NCI-H526 (cell line): ENCODE results near the gene ECD.

Experiments
- DNase-seq, 2 experiments: peaks; one replicate each; lab custom pipeline; 2025; lab: John Stamatoyannopoulos, UW

The ECD gene

DNA sequence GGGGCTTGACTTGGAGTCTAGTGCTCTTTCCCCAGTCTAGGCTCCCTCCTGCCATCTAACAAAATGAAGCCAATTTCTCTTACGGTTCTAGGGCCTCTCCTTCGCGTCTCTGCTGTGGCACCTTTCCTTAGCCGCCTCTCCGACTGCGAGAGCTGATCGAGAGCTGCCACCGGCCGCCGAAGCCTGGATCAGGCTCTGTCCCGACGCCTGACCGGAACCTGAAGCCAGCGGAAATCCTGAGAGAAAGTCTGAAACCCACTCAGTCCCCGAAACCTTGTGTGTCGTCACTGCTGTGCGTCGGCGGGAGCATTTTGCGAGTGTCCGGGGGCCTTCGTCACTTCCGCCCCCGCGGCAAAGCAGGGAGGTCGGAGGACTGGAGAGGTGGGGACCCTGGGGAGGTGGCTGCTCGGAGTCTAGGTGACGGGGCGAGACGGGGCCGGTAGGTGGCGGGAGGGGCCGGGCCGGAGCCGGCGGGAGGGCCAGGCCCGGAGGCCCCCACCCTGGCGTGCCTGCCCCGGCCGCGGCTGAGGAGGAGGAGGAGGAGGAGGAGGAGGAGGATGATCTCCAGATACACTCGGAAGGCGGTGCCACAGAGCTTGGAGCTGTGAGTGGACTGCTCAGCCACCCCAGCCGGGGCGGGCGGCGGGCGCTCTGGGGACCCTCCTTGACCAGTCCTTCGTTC lies at the start of gene ECD, which contains the start of gene FAM149B1:
Gene ECD (minus strand): TSS at position 226 of the 682 bp plus-strand sequence. CDS start 4,071 bp downstream, outside the sequence.
Gene FAM149B1 (plus strand): TSS at position 337 of the 682 bp plus-strand sequence. CDS start 221 bp downstream, at position 558.
- DNase-seq = peak; percentile 79 to 91

DNA sequence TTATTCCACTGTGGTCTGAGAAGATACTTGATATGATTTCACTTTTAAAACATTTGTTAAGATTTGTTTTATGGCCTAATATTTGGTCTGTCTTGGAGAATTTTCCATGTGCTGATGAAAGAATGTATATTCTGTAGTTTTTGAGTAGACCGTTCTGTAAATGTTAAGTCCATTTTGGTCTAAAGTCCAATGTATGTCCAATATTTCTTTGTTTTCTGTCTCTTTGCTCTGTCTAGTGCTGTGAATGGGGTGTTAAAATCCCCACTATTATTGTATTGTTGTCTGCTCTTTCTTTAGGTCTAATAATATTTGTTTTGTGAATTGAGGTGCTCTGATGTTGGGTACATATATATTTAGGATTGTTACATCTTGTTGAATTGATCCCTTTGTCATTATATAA lies 47.9 kb upstream of the ECD start:
- DNase-seq = no peak

DNA sequence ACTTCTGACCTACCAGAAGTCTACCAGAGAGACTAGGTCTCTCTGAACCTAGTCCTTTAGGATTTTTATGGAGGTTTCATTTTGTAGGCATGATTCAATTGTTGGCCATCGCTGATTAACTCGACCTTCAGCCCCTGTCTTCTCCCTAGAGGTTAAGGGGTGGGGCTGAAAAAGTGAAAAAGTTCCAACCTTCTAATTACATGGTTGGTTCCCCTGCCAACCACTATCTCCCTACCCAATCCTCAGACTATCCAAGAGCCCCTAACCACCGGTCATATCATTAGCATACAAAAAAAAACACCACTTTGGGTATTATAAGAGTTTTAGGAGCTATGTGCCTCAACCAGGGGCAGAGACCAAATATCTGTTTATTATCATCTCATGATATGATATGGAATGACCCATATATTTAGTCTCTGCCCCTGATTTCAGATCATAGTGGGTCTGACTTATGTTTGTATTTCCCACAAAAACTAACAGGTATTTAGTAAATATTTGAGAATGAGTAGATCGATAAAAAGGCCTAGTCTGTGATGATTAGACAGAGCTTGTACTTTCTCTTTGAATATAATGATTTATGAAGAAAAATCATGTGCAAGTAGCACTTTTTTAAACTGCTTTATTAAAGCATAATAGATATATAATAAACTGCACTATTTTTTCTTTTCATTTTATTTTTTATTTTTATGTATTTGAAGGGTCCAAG lies 43.5 kb upstream of the ECD start:
- no peak for DNase-seq

DNA sequence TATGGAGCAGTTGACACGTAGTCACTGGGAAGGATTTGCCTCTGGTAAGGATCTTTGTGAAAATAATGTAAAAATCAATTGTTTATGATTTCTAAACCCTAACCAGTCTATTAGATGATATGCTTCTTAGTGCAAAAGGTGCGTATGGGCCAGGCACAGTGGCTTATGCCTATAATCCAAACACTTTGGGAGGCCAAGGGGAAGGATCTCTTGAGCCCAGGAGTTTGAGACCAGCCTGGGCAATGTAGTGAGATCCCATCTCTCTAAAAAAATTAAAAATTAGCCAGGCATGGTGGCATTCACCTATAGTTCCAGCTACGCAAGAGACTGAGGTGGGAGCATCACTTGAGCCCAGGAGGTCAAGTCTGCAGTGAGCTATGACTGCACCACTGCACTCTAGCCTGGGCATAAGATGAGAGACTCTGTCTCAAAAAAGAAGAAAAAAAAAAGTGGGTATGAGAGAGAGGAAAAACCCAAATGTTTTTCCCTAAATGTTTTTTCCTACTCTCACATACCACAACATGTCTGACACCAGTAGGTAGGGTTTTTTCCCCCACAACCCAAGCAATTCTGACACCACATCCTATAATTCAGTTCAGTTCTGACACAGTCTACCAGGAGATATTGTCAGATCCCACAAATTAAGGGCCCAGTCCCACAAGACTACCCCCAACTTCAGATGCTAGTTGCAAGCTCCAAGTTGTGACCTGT lies 42.7 kb upstream of the ECD start:
- no peak for DNase-seq

DNA sequence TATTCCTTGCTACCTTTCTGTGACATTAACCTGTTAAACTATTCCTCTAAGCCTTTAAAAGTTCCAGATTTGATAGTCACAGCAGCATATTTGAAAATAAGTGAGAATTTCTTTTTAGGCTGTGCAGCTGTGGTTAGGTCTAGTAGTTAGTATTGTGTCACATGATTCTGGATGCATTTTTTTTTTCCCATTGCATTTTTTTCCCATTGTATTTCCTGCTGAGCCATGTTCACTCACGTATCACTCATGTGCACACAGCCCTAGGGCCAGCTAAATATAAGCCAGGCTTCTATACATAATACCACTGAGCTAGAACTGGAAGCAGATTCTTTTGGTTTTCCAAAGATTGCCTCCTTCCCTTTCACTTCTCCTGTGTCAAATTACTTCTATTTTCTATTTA lies 41.9 kb upstream of the ECD start:
- DNase-seq = no peak

DNA sequence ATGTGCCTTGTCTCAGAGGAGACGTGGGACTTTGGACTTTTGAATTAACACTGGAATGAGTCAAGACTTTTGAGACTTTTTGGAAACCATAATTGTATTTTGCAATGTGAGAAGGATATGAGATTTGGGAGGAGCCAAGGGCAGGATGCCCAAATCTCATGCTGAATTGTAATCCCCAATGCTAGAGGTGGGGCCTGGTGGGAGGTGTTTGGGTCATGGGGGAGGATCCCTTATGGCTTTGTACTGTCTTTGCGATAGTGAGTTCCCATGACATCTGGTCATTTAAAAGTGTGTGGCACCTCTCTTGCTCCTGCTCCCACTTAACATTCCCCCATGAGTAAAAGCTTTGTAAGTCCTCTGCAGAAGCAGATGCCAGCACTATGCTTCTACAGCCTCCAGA lies 40.1 kb upstream of the ECD start:
- DNase-seq = no peak

DNA sequence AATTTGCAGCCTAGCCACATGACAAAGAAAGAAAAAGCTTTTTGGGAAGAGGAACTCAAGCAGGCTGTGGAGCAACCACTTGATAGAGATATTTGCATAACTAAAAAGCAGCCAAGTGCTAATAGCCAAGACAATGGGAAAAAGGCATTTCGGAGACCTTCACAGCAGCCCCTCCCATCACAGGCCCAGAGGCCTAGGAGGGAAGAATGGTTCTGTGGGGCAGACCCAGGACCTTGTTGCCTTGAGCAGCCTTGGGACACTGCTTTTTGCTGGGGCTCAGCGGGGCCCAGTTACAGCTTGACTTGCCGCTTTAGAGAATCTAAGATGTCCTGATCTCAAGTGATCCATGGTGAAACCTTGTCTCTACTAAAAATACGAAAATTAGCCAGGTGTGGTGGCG lies 38.6 kb upstream of the ECD start:
- no peak for DNase-seq

DNA sequence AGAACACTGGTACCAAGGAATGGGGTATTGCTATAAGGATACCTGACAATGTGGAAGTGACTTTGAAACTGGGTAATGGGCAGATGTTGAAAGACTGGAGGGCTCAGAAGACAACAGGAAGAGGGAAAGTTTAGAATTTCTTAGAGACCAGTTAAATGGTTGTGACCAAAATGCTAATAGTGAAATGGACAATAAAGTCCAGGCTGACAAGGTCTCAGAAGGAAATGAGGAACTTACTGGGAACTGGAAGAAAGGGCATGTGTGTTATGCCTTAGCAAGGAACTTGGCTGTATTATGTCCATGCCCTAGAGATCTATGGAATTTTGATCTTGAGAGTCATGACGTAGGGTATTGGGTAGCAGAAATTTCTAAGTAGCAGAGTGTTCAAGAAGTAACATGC lies 38.1 kb upstream of the ECD start:
- no peak for DNase-seq

DNA sequence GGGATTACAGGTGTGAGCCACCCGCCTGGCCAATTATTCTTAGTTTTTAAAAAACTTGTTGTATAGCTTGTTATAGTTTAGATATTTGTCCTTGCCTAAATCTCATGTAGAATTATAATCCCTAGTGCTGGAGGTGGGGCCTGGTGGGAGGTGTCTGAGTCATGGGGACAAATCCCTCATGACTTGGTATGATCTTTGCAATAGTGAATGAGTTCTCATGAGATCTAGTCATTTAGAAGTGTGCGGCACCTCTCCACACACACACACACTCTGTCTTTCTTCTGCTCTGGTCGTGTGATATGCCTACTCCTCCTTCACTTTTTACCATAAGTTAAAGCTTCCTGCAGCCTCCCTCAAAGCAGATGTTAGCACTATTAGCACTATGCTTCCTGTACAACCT lies 37.3 kb upstream of the ECD start:
- DNase-seq = no peak

DNA sequence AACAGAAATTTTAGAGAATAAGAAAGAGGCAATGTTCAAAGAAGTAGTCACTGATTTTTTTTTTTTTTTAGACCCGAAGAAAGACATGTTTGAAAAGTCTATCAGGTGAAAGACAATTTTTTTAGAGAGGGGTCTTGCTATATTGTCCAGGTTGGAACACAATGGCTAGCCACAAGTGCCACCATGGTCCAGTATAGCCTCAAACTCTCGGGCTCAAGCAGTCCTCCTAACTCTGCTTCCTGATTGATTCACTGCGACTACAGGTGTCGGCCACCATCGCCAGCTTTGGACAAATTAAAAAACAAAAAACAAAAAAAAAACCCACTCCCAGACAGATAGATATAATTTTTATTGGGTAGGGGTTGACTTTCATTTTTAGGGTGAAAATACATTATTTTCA lies 22.4 kb upstream of the ECD start:
- no peak for DNase-seq

DNA sequence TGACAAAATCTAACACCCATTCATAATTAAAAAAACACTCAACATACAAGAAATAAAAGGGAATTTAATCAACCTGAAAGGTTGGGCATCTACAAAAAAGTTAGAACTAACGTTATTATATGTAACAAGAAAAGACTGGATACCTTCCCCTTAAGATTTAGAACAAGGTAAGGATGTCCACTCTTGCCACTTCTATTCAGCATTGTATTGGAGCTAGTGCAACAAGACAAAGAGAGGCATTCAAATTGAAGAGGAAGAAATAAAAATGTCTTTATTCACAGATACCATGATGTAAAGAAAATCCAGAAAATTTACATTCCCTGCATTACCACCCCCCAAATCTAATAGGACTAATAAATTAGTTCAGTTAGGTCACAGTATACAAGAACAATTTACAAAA lies 18.5 kb upstream of the ECD start:
- DNase-seq = no peak

DNA sequence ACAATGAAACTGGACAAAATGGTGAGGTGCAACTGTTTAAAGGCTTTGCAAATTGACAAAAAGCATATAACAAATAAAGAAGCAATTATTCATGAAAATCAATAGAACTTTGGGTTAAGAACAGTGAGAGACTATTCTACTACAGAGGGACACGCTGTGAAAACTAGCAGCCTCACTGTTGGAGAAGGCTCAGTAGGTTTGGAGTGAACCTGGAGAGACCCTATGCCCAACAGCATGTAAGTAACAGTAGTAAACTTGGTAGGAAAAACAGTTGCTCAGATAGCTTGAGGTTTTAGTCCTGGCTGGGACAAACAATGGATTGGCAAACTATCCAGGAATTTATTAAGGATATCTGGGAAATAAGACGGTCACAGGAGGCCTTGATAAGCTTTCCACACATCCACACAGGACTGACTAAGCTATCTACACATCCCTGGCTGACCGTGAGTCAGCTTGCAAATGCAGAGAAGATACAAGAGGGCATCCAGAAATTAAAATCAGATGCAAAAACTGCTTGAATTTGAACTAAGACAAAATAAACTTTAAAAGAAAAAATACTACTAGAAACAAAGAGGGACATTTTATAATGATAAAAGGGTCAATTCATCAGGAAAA lies 16.0 kb upstream of the ECD start:
- DNase-seq = no peak

DNA sequence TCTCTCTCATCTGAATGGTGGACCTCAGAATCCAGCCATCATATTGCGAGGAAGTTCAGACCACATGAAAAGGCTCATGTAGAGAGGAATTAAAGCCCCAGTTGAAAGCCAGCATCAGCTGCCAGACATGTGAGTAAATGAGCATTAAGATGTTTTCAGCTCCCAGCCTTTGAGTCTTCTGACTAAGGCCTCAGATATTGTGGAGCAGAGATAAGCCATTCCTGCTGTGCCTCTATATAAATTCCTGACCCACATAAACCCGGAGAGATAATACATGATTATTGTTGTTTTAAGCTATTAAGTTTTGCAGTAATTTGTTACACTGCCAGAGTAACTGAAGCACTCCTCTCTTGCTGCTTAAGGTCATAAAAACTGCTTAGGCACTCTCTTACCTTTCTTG lies 14.8 kb upstream of the ECD start:
- DNase-seq = no peak

DNA sequence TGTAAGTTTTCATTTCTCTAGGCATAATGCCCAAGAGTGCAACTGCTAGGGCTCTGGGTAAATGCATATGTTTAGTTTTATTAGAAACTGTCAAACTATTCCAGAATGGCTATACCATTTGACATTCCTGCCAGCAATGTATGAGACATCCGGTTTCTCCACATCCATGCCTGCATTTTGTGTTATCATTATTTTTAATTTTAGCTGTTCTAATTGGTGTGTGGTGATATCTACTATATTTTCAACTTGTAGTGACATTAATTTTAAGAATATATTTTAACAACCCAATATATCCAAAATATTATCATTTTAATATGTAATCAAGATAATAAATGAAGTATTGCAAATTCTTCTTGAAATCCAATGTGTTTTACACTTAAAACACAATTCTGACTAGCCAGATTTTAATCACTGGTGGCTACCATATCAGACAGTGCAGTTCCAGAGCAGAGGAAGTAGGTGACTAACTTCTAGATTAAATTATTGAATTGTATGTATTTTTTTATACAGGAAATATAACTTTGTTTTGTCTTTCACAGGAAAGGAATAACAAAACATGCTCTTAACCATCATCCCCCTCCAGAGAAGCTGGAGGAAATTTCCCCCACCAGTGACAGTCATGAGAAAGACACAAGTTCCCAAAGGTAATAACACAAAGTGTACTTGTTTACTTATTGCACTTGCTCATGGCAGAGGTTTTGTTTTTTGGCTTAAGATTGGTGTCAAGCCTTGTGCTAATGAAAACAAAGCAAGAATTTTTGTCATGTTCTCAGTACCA lies 6.5 kb upstream of the ECD start:
- no peak for DNase-seq

DNA sequence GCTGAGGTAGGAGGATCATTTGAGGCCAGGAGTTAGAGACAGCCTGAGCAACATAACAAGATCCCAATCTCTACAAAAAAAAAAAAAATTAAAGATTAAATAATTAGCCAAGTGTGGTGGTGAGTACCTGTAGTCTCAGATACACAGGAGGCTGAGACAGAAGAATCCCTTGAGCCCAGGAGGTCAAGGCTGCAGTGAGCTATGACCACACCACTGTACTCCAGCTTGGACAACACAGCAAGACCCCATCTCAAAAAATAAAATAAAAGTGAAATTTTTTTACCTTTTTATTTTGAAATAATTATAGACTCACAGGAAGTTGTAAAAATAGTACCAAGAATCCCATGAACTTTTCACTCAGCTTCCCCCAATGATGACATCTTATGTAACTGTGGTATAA lies 5.1 kb upstream of the ECD start:
- no peak for DNase-seq

DNA sequence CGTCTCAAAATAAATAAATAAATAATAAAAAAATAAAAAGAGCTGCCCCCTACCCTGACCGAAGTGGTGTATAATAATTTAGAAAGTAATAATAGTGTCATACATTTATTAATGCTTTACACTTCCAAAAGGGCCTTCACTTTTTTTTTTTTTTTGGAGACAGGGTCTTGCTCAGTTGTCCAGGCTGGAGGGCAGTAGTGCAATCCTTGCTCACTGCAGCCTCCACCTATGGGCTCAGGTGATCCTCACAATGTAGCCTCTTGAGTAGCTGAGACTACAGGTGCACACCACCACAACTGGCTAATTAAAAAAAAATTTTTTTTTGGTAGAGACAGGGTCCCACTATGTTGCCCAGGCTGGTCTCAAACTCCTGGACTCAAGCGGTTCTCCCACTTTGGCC lies 1.5 kb upstream of the ECD start:
- DNase-seq = no peak

DNA sequence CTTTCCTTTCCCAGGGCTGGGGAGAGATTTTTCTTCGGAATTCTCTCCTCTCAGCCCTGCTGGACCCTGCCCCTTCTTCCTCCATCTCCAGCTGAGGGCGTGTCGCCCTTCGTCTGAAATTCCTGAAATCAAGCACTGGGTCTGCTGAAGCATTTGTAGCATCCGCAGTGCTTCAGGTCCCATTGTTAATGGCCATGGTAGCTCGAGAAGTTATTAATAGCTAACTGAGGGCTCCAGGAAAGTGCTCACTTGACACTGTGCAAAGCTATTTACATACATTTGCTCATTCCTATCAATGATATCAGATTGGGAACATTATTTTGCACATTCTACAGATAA lies 626 bp upstream of the ECD start:
- DNase-seq = peak; percentile 8 to 42

DNA sequence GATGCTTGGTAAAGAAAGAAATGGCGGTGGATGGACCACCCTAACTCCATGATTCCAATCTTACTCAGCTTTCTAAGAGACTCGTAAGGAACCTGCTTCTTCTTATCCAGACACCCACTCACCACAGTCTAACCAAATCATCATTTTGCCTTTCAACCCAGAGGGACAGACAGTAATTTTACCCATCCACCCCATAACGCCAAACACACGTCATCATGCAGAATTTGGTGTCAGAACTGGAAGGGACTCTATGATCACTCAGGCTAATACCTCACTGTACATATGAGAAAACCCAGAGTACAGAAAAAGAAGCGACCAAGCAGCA lies 388 bp downstream of the ECD start:
- DNase-seq = peak in 1 of 2 experiments; percentile 13

DNA sequence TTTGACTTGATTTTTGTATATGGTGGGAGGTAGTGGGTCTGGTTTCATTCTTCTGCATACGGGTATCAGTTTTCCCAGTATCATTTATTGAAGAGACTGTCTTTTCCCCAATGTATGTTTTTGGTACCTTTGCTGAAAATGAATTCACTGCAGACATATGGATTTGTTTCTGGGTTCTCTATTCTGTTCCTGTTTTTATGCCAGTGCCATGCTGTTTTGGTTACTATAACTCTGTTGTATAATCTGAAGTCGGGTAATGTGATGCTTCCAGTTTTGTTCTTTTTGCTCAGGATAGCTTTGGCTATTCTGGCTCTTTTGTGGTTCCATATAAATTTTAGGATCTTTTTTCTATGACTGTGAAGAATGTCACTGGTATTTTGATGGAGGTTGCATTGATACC lies 836 bp downstream of the ECD start:
- DNase-seq = no peak

DNA sequence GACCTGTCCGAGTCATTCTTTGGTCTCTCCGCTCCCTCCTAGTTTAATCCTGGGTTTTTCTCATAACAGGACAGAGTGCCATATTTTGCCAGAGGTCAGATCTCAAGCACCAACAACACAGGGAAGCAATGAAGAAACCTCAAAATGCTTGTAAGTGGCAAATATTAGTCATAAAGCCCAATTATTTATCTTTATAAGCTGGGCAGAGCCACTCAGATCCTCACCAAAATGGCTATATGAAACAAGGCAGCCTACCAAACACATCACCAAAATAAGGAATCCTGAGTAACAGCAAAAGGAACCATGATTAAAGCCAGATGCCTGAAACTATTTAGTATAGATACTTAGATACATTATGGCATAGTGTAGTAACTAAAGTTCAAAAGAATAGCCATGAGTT lies 4.7 kb downstream of the ECD start:
- no peak for DNase-seq

DNA sequence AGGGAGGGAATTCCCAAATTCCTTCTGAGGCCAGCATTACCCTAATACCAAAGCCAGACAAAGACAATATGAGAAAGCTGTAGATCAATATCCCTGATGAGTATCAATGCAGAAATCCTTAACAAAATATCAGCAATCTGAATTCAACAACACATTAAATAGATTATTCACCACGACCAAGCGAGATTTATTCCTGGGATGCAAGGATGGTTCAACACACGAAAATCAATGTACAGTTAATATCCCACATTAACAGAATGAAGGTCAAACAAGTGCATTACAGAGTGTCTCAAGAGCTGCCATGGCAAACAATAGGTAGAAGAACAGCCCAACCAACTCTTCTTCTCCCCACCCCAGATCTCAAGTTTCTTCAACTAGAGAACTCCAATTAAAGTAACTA lies 6.1 kb downstream of the ECD start:
- DNase-seq = no peak

DNA sequence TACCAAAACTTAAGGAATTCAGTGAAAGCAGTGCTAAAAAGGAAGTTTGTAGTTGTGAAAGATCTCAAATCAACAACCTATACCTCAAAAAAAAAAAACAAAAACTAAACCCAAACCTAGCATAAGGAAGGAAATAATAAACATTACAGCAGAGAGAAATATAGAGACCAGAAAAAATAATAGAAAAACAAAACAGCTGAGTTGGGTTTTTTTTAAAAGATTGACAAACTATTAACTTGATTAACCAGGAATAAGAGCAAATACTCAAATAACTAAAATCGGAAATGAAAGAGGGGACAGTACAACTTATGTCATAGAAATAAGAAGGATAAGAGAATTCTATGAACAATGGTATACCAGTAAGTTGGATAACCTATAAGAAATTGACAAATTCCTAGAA lies 6.7 kb downstream of the ECD start:
- DNase-seq = no peak
